IMR-90 (cell line): Measurements from ENCODE around the gene SFXN3. TPM values are rescaled to one million over a fixed set of nuclear protein-coding genes. Genes with fewer than 3 reads are reported as not detected.

Source experiments
- ATAC-seq: fragments of 200-7000 bp; cut with Tn5 transposase; 2 replicates; pipeline ENCODE4 v1.9.1; 2020; ENCODE audit warnings: low read depth, mild to moderate bottlenecking, moderate library complexity
- BruUV-seq: library from RNA; stranded (reverse); fragments of 400-500 nt; replicated peaks from 2 replicates; lab custom pipeline; 2021; lab: Mats Ljungman, UMichigan
- CTCF ChIA-PET: fragments of 300-600 bp; formaldehyde crosslinking; extraction: SDS; loops from one replicate; lab custom pipeline; 2021; ENCODE audit warnings: antibody characterized with exemption; lab: Yijun Ruan, JAX
- POLR2A ChIA-PET: fragments of 300-600 bp; sonication (Branson Sonifier 250); formaldehyde crosslinking; loops from one replicate; lab custom pipeline; 2022; ENCODE audit warnings: antibody characterized with exemption; ENCODE audit not compliant: unreplicated experiment; lab: Charles Lee
- DNase-seq: peaks from one replicate; pipeline ENCODE4 v3.0.0; 2013
- H2AFZ ChIP-seq: replicated peaks from 2 replicates; pipeline ENCODE3; 2013; ENCODE audit warnings: low read length, mild to moderate bottlenecking; ENCODE audit not compliant: poor library complexity
- H2AK5ac ChIP-seq: 2 replicates; pipeline ENCODE4 v1.6.1; 2013; ENCODE audit warnings: low read depth, low read length, inconsistent platforms
- H2AK9ac ChIP-seq: replicated peaks from 2 replicates; pipeline ENCODE3; 2013; ENCODE audit warnings: mild to moderate bottlenecking, low read depth, low read length, moderate library complexity; ENCODE audit not compliant: poor library complexity
- H2BK120ac ChIP-seq: 2 replicates; pipeline ENCODE4 v1.6.1; 2013; ENCODE audit warnings: low read depth, low read length, inconsistent platforms
- H2BK15ac ChIP-seq: 3 replicates; pipeline ENCODE4 v1.6.1; 2013; ENCODE audit warnings: low read depth, low read length, inconsistent platforms
- H2BK20ac ChIP-seq: 2 replicates; pipeline ENCODE4 v1.6.1; 2013; ENCODE audit warnings: low read depth, mild to moderate bottlenecking, inconsistent platforms, low read length, moderate library complexity
- H2BK5ac ChIP-seq: 2 replicates; pipeline ENCODE4 v1.6.1; 2013; ENCODE audit warnings: mild to moderate bottlenecking, low read depth, low read length, inconsistent platforms; ENCODE audit not compliant: poor library complexity, severe bottlenecking
- H3K14ac ChIP-seq: replicated peaks from 2 replicates; pipeline ENCODE4 v1.6.1; 2013; ENCODE audit warnings: low read depth, low read length, inconsistent platforms
- H3K18ac ChIP-seq: 2 replicates; pipeline ENCODE4 v1.6.1; 2013; ENCODE audit warnings: low read depth, low read length, control low read depth
- H3K23ac ChIP-seq: 2 replicates; pipeline ENCODE4 v1.6.1; 2013; ENCODE audit warnings: low read depth, low read length, inconsistent platforms
- H3K27ac ChIP-seq: 2 replicates; pipeline ENCODE4 v1.5.1; 2013; ENCODE audit warnings: mild to moderate bottlenecking, control low read depth, low read length; ENCODE audit not compliant: insufficient read depth
- H3K27me3 ChIP-seq: 2 replicates; pipeline ENCODE4 v1.6.1; 2013; ENCODE audit warnings: low read length; ENCODE audit not compliant: control insufficient read depth, insufficient read depth
- H3K36me3 ChIP-seq: 2 replicates; pipeline ENCODE4 v1.6.1; 2013; ENCODE audit warnings: low read length, mixed read lengths; ENCODE audit not compliant: control insufficient read depth, insufficient read depth
- H3K4ac ChIP-seq: 2 replicates; pipeline ENCODE4 v1.6.1; 2013; ENCODE audit warnings: low read depth, low read length, inconsistent platforms
- H3K4me1 ChIP-seq: 2 replicates; pipeline ENCODE4 v1.6.1; 2013; ENCODE audit warnings: low read length, mixed read lengths; ENCODE audit not compliant: control insufficient read depth, insufficient read depth
- H3K4me2 ChIP-seq: 2 replicates; pipeline ENCODE4 v1.6.1; 2013; ENCODE audit warnings: low read depth, mild to moderate bottlenecking, control low read depth, low read length, moderate library complexity
- H3K4me3 ChIP-seq: 2 replicates; pipeline ENCODE4 v1.5.1; 2013; ENCODE audit warnings: low read depth, mild to moderate bottlenecking, control low read depth, low read length, moderate library complexity; ENCODE audit not compliant: insufficient read depth
- H3K56ac ChIP-seq: 2 replicates; pipeline ENCODE4 v1.6.1; 2013; ENCODE audit warnings: low read length, inconsistent platforms; ENCODE audit not compliant: insufficient read depth; ENCODE audit errors: extremely low read depth
- H3K79me1 ChIP-seq, 2 experiments: 2 replicates each; pipeline ENCODE4 v1.6.1; 2013; ENCODE audit warnings: low read length in 2 of 2, inconsistent platforms in 1 of 2, low read depth in 1 of 2
- H3K9ac ChIP-seq: 2 replicates; pipeline ENCODE4 v1.6.1; 2013; ENCODE audit warnings: low read depth, low read length, control low read depth
- H3K9me1 ChIP-seq: 2 replicates; pipeline ENCODE4 v1.6.1; 2013; ENCODE audit warnings: low read length, inconsistent platforms; ENCODE audit not compliant: insufficient read depth
- H3K9me3 ChIP-seq: 2 replicates; pipeline ENCODE4 v1.6.1; 2013; ENCODE audit warnings: low read length; ENCODE audit not compliant: control insufficient read depth, insufficient read depth
- H4K20me1 ChIP-seq: 2 replicates; pipeline ENCODE4 v1.6.1; 2013; ENCODE audit warnings: low read length, inconsistent platforms; ENCODE audit not compliant: insufficient read depth
- H4K5ac ChIP-seq: 2 replicates; pipeline ENCODE4 v1.6.1; 2013; ENCODE audit warnings: mild to moderate bottlenecking, low read depth, low read length, control low read depth
- H4K8ac ChIP-seq, 2 experiments: 2 replicates each; pipeline ENCODE4 v1.6.1; 2013; ENCODE audit warnings: low read depth in 2 of 2, low read length in 2 of 2, control low read depth in 1 of 2, inconsistent platforms in 1 of 2
- H4K91ac ChIP-seq: 2 replicates; pipeline ENCODE4 v1.6.1; 2013; ENCODE audit warnings: low read depth, low read length, inconsistent platforms; ENCODE audit not compliant: insufficient read depth
- BHLHE40 ChIP-seq: fragments of 150-350 bp; IDR thresholded peaks from 2 replicates; pipeline ENCODE4 v1.6.1; 2016; ENCODE audit warnings: mild to moderate bottlenecking, low read depth, low read length
- CHD1 ChIP-seq: IDR thresholded peaks from 2 replicates; pipeline ENCODE4 v1.6.1; 2012; ENCODE audit warnings: low read depth, low read length, improper control_type of control experiment
- FOS ChIP-seq: fragments of 150-350 bp; IDR thresholded peaks from 2 replicates; pipeline ENCODE4 v1.6.1; 2016; ENCODE audit warnings: low read depth, low read length
- MAFK ChIP-seq: IDR thresholded peaks from 2 replicates; pipeline ENCODE4 v1.6.1; 2012; ENCODE audit warnings: low read depth, low read length, improper control_type of control experiment
- POLR2A ChIP-seq: IDR thresholded peaks from 2 replicates; pipeline ENCODE4 v1.6.1; 2012; ENCODE audit warnings: mild to moderate bottlenecking, low read depth, low read length
- RAD21 ChIP-seq: IDR thresholded peaks from 2 replicates; pipeline ENCODE4 v1.6.1; 2012; ENCODE audit warnings: low read length, improper control_type of control experiment
- RCOR1 ChIP-seq: IDR thresholded peaks from 2 replicates; pipeline ENCODE4 v1.6.1; 2012; ENCODE audit warnings: mild to moderate bottlenecking, low read length, improper control_type of control experiment; ENCODE audit not compliant: insufficient replicate concordance
- RFX5 ChIP-seq: IDR thresholded peaks from 2 replicates; pipeline ENCODE4 v1.8.0; 2012; ENCODE audit warnings: low read depth, mild to moderate bottlenecking, low read length, moderate library complexity
- SMC3 ChIP-seq: fragments of 150-350 bp; IDR thresholded peaks from 2 replicates; pipeline ENCODE4 v1.6.1; 2016; ENCODE audit warnings: low read depth, mild to moderate bottlenecking, antibody characterized with exemption, low read length, moderate library complexity
- USF2 ChIP-seq: fragments of 150-350 bp; IDR thresholded peaks from 2 replicates; pipeline ENCODE4 v1.6.1; 2017; ENCODE audit warnings: mild to moderate bottlenecking, antibody characterized with exemption, low read length, low read depth
- WGBS, 2 experiments: methylation state at CpG; one replicate each; pipeline versions ENCODE4 v1.1.5 to v1.1.7; 2013; ENCODE audit warnings: missing lambda C conversion rate in 2 of 2; ENCODE audit not compliant: insufficient read length in 1 of 2; ENCODE audit errors: extremely low coverage in 2 of 2; 5-methylcytosine and 5-hydroxymethylcytosine counted together
- dilution Hi-C: fragments of 300-500 bp; cut with HindIII; formaldehyde crosslinking; loops from one replicate; pipeline ENCODE4 v1.14.3; 2018; ENCODE audit warnings: low sequenced_read_pairs; ENCODE audit not compliant: unreplicated experiment
- in situ Hi-C: fragments of 300-500 bp; cut with MboI; formaldehyde crosslinking; loops from 3 replicates; pipeline ENCODE4 v1.14.3; 2019; ENCODE audit warnings: low sequenced_read_pairs, inconsistent platforms, mixed read lengths
- intact Hi-C: fragments of 100-400 bp; cut with micrococcal nuclease; formaldehyde crosslinking; loops from 2 replicates; pipeline ENCODE4 v1.10.0; 2022
- polyA plus RNA-seq, 3 experiments: library from polyadenylated mRNA; depleted of rRNA; stranded (reverse); fragments of >200 nt; gene quantifications; 2 replicates each; pipeline ENCODE4 v1.2.3, GENCODE V29; 2012; ENCODE audit warnings: low replicate concordance in 1 of 3
- total RNA-seq: library from RNA; depleted of rRNA; stranded (reverse); fragments of >200 nt; gene quantifications from 2 replicates; pipeline ENCODE4 v1.2.3, GENCODE V29; 2012
- TF ChIP-seq, protein P1 (sequence below): fragments of 150-350 bp; IDR thresholded peaks from 2 replicates; pipeline ENCODE4 v1.6.1; 2016; ENCODE audit warnings: low read depth, mild to moderate bottlenecking, low read length, moderate library complexity, borderline replicate concordance

Gene SFXN3
- total and polyA plus RNA-seq, 2 of the 4 experiments (the other 2 are of a cell fraction) = 64.7 to 77.2 TPM

DNA sequence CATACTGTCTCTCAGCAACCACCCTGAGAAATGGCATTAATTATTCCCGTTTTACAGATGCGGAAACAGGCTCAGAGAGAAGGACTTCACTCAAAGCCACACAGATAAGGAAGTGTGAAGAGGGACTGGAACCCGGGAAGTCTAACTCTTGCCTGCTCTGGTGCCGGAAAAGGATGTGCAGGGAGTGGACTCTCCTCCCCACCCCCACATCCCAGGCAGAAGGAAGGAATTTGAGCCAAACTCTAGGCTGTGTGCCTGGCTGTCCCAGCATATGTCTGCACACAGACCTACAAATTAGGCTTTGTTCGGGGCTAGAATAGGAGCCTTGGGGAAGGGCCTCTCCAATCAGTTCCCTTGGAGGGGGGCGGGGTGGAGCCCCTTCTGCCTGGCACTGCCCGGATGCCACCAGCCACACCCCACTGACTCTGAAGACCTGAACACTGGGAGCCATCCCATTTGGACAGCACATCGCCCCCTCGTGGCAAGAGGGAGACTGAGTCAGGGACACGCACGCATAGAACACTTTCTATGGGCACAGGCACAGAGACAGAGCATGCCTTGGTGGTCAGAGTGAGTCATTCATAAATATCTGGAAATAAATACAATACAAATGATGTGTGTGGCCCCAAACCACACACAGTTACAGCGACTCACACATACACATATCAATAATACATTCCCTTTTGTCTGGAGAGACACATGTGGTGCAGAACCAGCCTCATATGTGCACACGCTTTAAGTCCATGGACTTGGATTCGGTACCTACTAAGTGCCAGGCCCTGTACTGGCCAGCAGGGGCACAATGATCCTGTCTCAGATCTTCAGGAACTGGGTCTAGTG, 18.3 kb upstream of the SFXN3 start (continued):
- TF ChIP-seq CHD1 = no peak
- no peak for TF ChIP-seq MAFK
- no peak for TF ChIP-seq POLR2A
- peak; percentile 81 for TF ChIP-seq SMC3

DNA sequence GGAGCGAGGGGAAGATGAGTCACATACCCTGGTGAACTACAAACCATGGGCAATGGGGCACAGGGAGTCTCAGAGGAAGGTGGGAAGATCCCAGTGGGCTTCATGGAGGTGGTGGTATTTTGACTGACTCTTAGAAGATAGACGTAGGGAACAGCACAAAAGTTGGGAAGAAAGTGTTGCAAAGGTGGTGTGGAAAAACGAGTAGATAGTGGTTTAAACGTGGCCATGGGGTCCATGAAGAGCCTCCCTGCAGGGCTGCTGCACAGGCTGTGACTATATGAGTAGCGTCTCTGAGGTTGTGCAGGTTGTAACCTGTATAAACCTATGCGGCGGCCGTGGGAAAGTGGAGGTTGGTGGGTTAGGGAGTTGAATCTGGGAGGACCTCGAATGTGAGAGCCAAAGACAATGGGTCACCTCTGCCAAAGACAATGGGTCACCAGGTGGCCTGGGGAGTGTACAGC, 17.6 kb upstream of the SFXN3 start:
- in situ Hi-C loops = no loop called here
- H3K4me1 ChIP-seq = peaks cover 26% of the 10 kb centered on the region

More for the DNA sequence above, 17.6 kb upstream of the SFXN3 start:
- no peaks in the 10 kb centered on the region for H3K9me3 ChIP-seq
- no peak overlapping the region for H3K14ac ChIP-seq
- ChIA-PET CTCF (interaction anchor here (1.3 to 6.8 kb wide), 9 partner anchors 8 to 46 kb away, joined by 4 to 48 read pairs (median 9); partner anchors contain the start of genes LZTS2, PDZD7, SEMA4G and SFXN3), POLR2A (no interaction called here)
- WGBS, 2 experiments = 64% methylated on average over 7 of the region's 9 CpGs; no CpG with 5 or more reads in 1 of the 2 experiments
- peak overlapping the region; percentile 18; the same call in 1 of the 2 replicates for H4K91ac ChIP-seq
- H2BK5ac ChIP-seq = peak overlapping the region; percentile 72
- ATAC-seq = no peak
- H2BK120ac ChIP-seq = peak overlapping the region; percentile 1
- H3K9ac ChIP-seq = no peak overlapping the region
- DNase-seq = no peak
- peak overlapping the region; percentile 5; the same call in 1 of the 2 replicates for H2BK20ac ChIP-seq
- intact Hi-C loops (loop anchor here (1.0 to 10.0 kb wide), 3 partner anchors 15 to 449 kb away; no protein-coding TSS in a partner anchor), dilution Hi-C loops (no loop called here)
- peak overlapping the region; percentile 4; the same call in 1 of the 3 replicates for H2BK15ac ChIP-seq
- peak overlapping the region; percentile 17 for H2AFZ ChIP-seq
- H4K8ac ChIP-seq = peak overlapping the region in 1 of 2 experiments; percentile 4; a peak in 2 of 4 replicates
- no peak overlapping the region for H3K4me3 ChIP-seq
- no peak overlapping the region; the same call in 1 of the 2 replicates for H3K18ac ChIP-seq
- no peaks in the 10 kb centered on the region for H3K36me3 ChIP-seq
- 0 out of 2 replicates have a peak overlapping the region, but pooled peaks have one; percentile 6 for H3K23ac ChIP-seq
- TF ChIP-seq POLR2A = no peak
- TF ChIP-seq, protein P1, sequence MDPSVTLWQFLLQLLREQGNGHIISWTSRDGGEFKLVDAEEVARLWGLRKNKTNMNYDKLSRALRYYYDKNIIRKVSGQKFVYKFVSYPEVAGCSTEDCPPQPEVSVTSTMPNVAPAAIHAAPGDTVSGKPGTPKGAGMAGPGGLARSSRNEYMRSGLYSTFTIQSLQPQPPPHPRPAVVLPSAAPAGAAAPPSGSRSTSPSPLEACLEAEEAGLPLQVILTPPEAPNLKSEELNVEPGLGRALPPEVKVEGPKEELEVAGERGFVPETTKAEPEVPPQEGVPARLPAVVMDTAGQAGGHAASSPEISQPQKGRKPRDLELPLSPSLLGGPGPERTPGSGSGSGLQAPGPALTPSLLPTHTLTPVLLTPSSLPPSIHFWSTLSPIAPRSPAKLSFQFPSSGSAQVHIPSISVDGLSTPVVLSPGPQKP = no peak
- no peak for TF ChIP-seq RFX5
- no peak for TF ChIP-seq USF2
- TF ChIP-seq FOS = no peak
- no peak for TF ChIP-seq RAD21
- TF ChIP-seq CHD1 = no peak
- TF ChIP-seq RCOR1 = no peak
- no peak for TF ChIP-seq BHLHE40
- no peak for TF ChIP-seq MAFK
- no peak for TF ChIP-seq SMC3
- no peaks in the 10 kb centered on the region; the same call in 1 of the 2 replicates for H3K27me3 ChIP-seq
- peak overlapping the region; percentile 22 for H3K27ac ChIP-seq
- H3K4ac ChIP-seq = peak overlapping the region; percentile 21
- no TSS peak for BruUV-seq
- no peak overlapping the region for H3K56ac ChIP-seq
- H2AK5ac ChIP-seq = peak overlapping the region; percentile 66; the same call in 1 of the 2 replicates
- H3K4me2 ChIP-seq = peak overlapping the region; percentile 59
- peaks cover 17% of the 10 kb centered on the region for H3K9me1 ChIP-seq
- peaks cover 0 to 15% of the 10 kb centered on the region in 2 experiments; a peak in 1 of 4 replicates for H3K79me1 ChIP-seq
- H4K5ac ChIP-seq = no peak overlapping the region
- peak overlapping the region; percentile 0 for H2AK9ac ChIP-seq
- H4K20me1 ChIP-seq = peaks cover 4% of the 10 kb centered on the region; the same call in 1 of the 2 replicates
